ENCODE measurements around the gene TFAP2C. TPM values are rescaled to one million over a fixed set of nuclear protein-coding genes. Genes with fewer than 3 reads are reported as not detected.

The TFAP2C gene
- total and polyA plus RNA-seq, 2 experiments from 2014 or later, result 12.3 to 19.0 TPM

GRCh38 chr20:56584916-56585315, 44.2 kb upstream of the TFAP2C start:
- H3K9me3 ChIP-seq (ENCODE audit: low read depth), result no peaks in the 10 kb centered on the region
- no peak overlapping the region for H2AFZ ChIP-seq
- H3K27me3 ChIP-seq (replicated peaks; ENCODE audit: insufficient read depth), result peaks cover 8% of the 10 kb centered on the region; the same call in 1 of the 2 replicates
- H3K9ac ChIP-seq, result no peak overlapping the region
- no peak overlapping the region for H3K4me3 ChIP-seq
- TF ChIP-seq EZH2 (IDR thresholded peaks at IDR 0.05; ENCODE audit: insufficient read depth, poor library complexity, severe bottlenecking) (no peak), EZH2phosphoT487 (IDR thresholded peaks at IDR 0.05; ENCODE audit: insufficient read depth, low read depth) (no peak)
- no peak for DNase-seq
- no peaks in the 10 kb centered on the region for H3K4me1 ChIP-seq (ENCODE audit: insufficient read depth)
- H3K9me2 ChIP-seq (ENCODE audit: insufficient read depth), result no peaks in the 10 kb centered on the region
- 67% methylated on average over 5 of the region's 5 CpGs for WGBS, 2 experiments (ENCODE audit: low coverage in 1 of 2, low lambda C conversion rate in 2 of 2, missing lambda C conversion rate in 2 of 2)
- no peaks in the 10 kb centered on the region for H4K20me1 ChIP-seq (ENCODE audit: insufficient read depth)
- no peaks in the 10 kb centered on the region for H3K79me2 ChIP-seq (ENCODE audit: insufficient read depth)
- H3K36me3 ChIP-seq (ENCODE audit: low read depth), result no peaks in the 10 kb centered on the region
- in situ Hi-C loops (cut with MboI), result no loop called here
- H3K4me2 ChIP-seq (ENCODE audit: unreplicated experiment), result no peak overlapping the region
- H3F3A ChIP-seq (ENCODE audit: insufficient read depth), result no peaks in the 10 kb centered on the region
- no peak overlapping the region for H3K27ac ChIP-seq

GRCh38 chr20:56587307-56588041, 41.6 kb upstream of the TFAP2C start:
- 28 to 29% methylated on average over 7 of the region's 7 CpGs for WGBS, 2 experiments (ENCODE audit: low coverage in 1 of 2, low lambda C conversion rate in 2 of 2, missing lambda C conversion rate in 2 of 2)
- no peak for DNase-seq
- Histone ChIP-seq H3K4me2 (ENCODE audit: unreplicated experiment) (no peak overlapping the region), H2AFZ (no peak overlapping the region), H3K9ac (no peak overlapping the region), H3F3A (ENCODE audit: insufficient read depth) (no peaks in the 10 kb centered on the region), H3K9me2 (ENCODE audit: insufficient read depth) (no peaks in the 10 kb centered on the region), H3K36me3 (ENCODE audit: low read depth) (no peaks in the 10 kb centered on the region), H4K20me1 (ENCODE audit: insufficient read depth) (no peaks in the 10 kb centered on the region), H3K27ac (no peak overlapping the region), H3K9me3 (ENCODE audit: low read depth) (no peaks in the 10 kb centered on the region), H3K27me3 (replicated peaks; ENCODE audit: insufficient read depth) (no peaks in the 10 kb centered on the region; the same call in 1 of the 2 replicates), H3K79me2 (ENCODE audit: insufficient read depth) (no peaks in the 10 kb centered on the region), H3K4me3 (no peak overlapping the region), H3K4me1 (ENCODE audit: insufficient read depth) (no peaks in the 10 kb centered on the region)
- no peak for TF ChIP-seq EZH2phosphoT487 (IDR thresholded peaks at IDR 0.05; ENCODE audit: insufficient read depth, low read depth)
- no peak for TF ChIP-seq EZH2 (IDR thresholded peaks at IDR 0.05; ENCODE audit: insufficient read depth, poor library complexity, severe bottlenecking)
- in situ Hi-C loops (cut with MboI), result no loop called here

- no peaks in the 10 kb centered on the region for H3K4me1 ChIP-seq (ENCODE audit: insufficient read depth)
- no peak overlapping the region for H3K27ac ChIP-seq
- no peaks in the 10 kb centered on the region for H3K36me3 ChIP-seq (ENCODE audit: low read depth)
- H3K9me3 ChIP-seq (ENCODE audit: low read depth), result no peaks in the 10 kb centered on the region
- WGBS, 2 experiments (ENCODE audit: low coverage in 1 of 2, low lambda C conversion rate in 2 of 2, missing lambda C conversion rate in 2 of 2), result 57 to 60% methylated on average over 3 of the region's 3 CpGs
- H3K9me2 ChIP-seq (ENCODE audit: insufficient read depth), result no peaks in the 10 kb centered on the region
- no peaks in the 10 kb centered on the region for H4K20me1 ChIP-seq (ENCODE audit: insufficient read depth)
- H3K27me3 ChIP-seq (replicated peaks; ENCODE audit: insufficient read depth), result no peaks in the 10 kb centered on the region; the same call in 1 of the 2 replicates
- TF ChIP-seq EZH2 (IDR thresholded peaks at IDR 0.05; ENCODE audit: insufficient read depth, poor library complexity, severe bottlenecking), result no peak
- TF ChIP-seq EZH2phosphoT487 (IDR thresholded peaks at IDR 0.05; ENCODE audit: insufficient read depth, low read depth), result no peak
- H3K9ac ChIP-seq, result no peak overlapping the region
- no peak overlapping the region for H2AFZ ChIP-seq
- H3K4me2 ChIP-seq (ENCODE audit: unreplicated experiment), result no peak overlapping the region
- in situ Hi-C loops (cut with MboI), result no loop called here
- no peak for DNase-seq
- no peaks in the 10 kb centered on the region for H3F3A ChIP-seq (ENCODE audit: insufficient read depth)
- no peak overlapping the region for H3K4me3 ChIP-seq
- H3K79me2 ChIP-seq (ENCODE audit: insufficient read depth), result no peaks in the 10 kb centered on the region
Observed at GRCh38 chr20:56588996-56589395, 40.1 kb upstream of the TFAP2C start.

GRCh38 chr20:56589633-56590032, 39.5 kb upstream of the TFAP2C start:
- no peaks in the 10 kb centered on the region for H3K79me2 ChIP-seq (ENCODE audit: insufficient read depth)
- no peak for TF ChIP-seq EZH2phosphoT487 (IDR thresholded peaks at IDR 0.05; ENCODE audit: insufficient read depth, low read depth)
- no peak for TF ChIP-seq EZH2 (IDR thresholded peaks at IDR 0.05; ENCODE audit: insufficient read depth, poor library complexity, severe bottlenecking)
- no peaks in the 10 kb centered on the region for H3K4me1 ChIP-seq (ENCODE audit: insufficient read depth)
- H3K9me3 ChIP-seq (ENCODE audit: low read depth), result no peaks in the 10 kb centered on the region
- H3F3A ChIP-seq (ENCODE audit: insufficient read depth), result no peaks in the 10 kb centered on the region
- no peak overlapping the region for H3K9ac ChIP-seq
- WGBS, 2 experiments (ENCODE audit: low coverage in 1 of 2, low lambda C conversion rate in 2 of 2, missing lambda C conversion rate in 2 of 2), result 60 to 68% methylated on average over 5 of the region's 5 CpGs
- no peak overlapping the region for H3K4me2 ChIP-seq (ENCODE audit: unreplicated experiment)
- no peak overlapping the region for H3K27ac ChIP-seq
- H3K36me3 ChIP-seq (ENCODE audit: low read depth), result no peaks in the 10 kb centered on the region
- no peak for DNase-seq
- H2AFZ ChIP-seq, result no peak overlapping the region
- in situ Hi-C loops (cut with MboI), result no loop called here
- H3K9me2 ChIP-seq (ENCODE audit: insufficient read depth), result no peaks in the 10 kb centered on the region
- no peak overlapping the region for H3K4me3 ChIP-seq
- H3K27me3 ChIP-seq (replicated peaks; ENCODE audit: insufficient read depth), result no peaks in the 10 kb centered on the region; the same call in 1 of the 2 replicates
- H4K20me1 ChIP-seq (ENCODE audit: insufficient read depth), result no peaks in the 10 kb centered on the region

All from GM23248 (cell line).